ENCODE measurements around the gene PPOX. TPM values are rescaled to one million over a fixed set of nuclear protein-coding genes. Genes with fewer than 3 reads are reported as not detected.

PPOX gene
- polyA plus RNA-seq, 1 of the 3 experiments (the other 2 are of a cell fraction): 30.7 TPM

GRCh38 chr1:161188381-161188780 lies 22.2 kb downstream of the PPOX start:
- ChIA-PET POLR2A (interaction anchor here (0.7 kb wide), 1 partner anchor 31 kb away, joined by 4 read pairs; no protein-coding TSS in a partner anchor), CTCF (no interaction called here)
- no peaks in the 10 kb centered on the region for H3K79me2 ChIP-seq (ENCODE audit: insufficient read depth)
- TF ChIP-seq GATA2 (CRISPR knock-in tag; IDR thresholded peaks at IDR 0.05): no peak
- TF ChIP-seq ZBTB33 (IDR thresholded peaks at IDR 0.05; ENCODE audit: borderline replicate concordance, low read depth): no peak
- TF ChIP-seq USF1 (IDR thresholded peaks at IDR 0.05; ENCODE audit: borderline replicate concordance, low read depth): no peak
- no peak for TF ChIP-seq FOSL2 (IDR thresholded peaks at IDR 0.05; ENCODE audit: borderline replicate concordance, low read depth)
- no peak for TF ChIP-seq FOXM1 (IDR thresholded peaks at IDR 0.05; ENCODE audit: low read depth)
- no peak for TF ChIP-seq EZH2phosphoT487 (IDR thresholded peaks at IDR 0.05; ENCODE audit: borderline replicate concordance, low read depth)
- no peak for TF ChIP-seq RAD21 (IDR thresholded peaks at IDR 0.05; ENCODE audit: low read length)
- TF ChIP-seq NRF1 (IDR thresholded peaks at IDR 0.05; ENCODE audit: low read depth, low read length): no peak
- TF ChIP-seq CHD2 (IDR thresholded peaks at IDR 0.05; ENCODE audit: low read length, partially characterized antibody): no peak
- no peak for TF ChIP-seq IRF3 (IDR thresholded peaks at IDR 0.05; ENCODE audit: low read depth, low read length)
- TF ChIP-seq TEAD4 (IDR thresholded peaks at IDR 0.05; ENCODE audit: borderline replicate concordance, insufficient read depth): no peak
- no peak for TF ChIP-seq MXI1 (IDR thresholded peaks at IDR 0.05; ENCODE audit: low read depth, low read length)
- TF ChIP-seq EP300 (IDR thresholded peaks at IDR 0.05; ENCODE audit: borderline replicate concordance in 1 of 2, low read depth in 1 of 2, low read length in 1 of 2): no peak
- TF ChIP-seq RCOR1 (IDR thresholded peaks at IDR 0.05; ENCODE audit: low read length): no peak
- TF ChIP-seq TAF1 (IDR thresholded peaks at IDR 0.05; ENCODE audit: borderline replicate concordance, low read depth, low read length): no peak
- TF ChIP-seq TCF12 (IDR thresholded peaks at IDR 0.05): no peak
- H3K9ac ChIP-seq: no peak overlapping the region
- H3K27ac ChIP-seq (ENCODE audit: low read depth in 2 of 2, low read length in 1 of 2): no peak overlapping the region
- peaks cover 0 to 17% of the 10 kb centered on the region in 2 experiments; a peak in 3 of 4 replicates for H3K4me1 ChIP-seq (ENCODE audit: control insufficient read depth in 1 of 2, insufficient read depth in 2 of 2, low read depth in 1 of 2, low read length in 1 of 2)
- peaks cover 0 to 19% of the 10 kb centered on the region in 2 experiments for H3K36me3 ChIP-seq (replicated peaks in 1 of 2; ENCODE audit: control insufficient read depth in 1 of 2, insufficient read depth in 2 of 2, low read length in 1 of 2)
- peaks cover 5% of the 10 kb centered on the region for H3F3A ChIP-seq (replicated peaks; ENCODE audit: insufficient read depth)
- no peaks in the 10 kb centered on the region for H3K9me3 ChIP-seq
- no peak overlapping the region for H3K4me3 ChIP-seq (ENCODE audit: low read depth in 2 of 2, low read length in 1 of 2)
- 89% methylated on average over 6 of the region's 6 CpGs for WGBS (ENCODE audit: low lambda C conversion rate)
- H3K9me2 ChIP-seq: no peaks in the 10 kb centered on the region
- H4K20me1 ChIP-seq (ENCODE audit: insufficient read depth): no peaks in the 10 kb centered on the region
- H2AFZ ChIP-seq (ENCODE audit: low read depth): no peak overlapping the region
- H3K4me2 ChIP-seq: no peak overlapping the region
- no peak for DNase-seq
- no peaks in the 10 kb centered on the region for H3K27me3 ChIP-seq (ENCODE audit: insufficient read depth)
